GM18502 (cell line): ENCODE measurements around the gene TMEM184B.
A peak's percentile ranks its signal among the peaks of the same experiment; 100 is the strongest.

Experiments
- ATAC-seq: cut with Tn5 transposase; IDR thresholded peaks from one replicate; pipeline ENCODE4 v1.9.1; 2021; ENCODE audit warnings: mild to moderate bottlenecking; ENCODE audit not compliant: unreplicated experiment, poor library complexity

TMEM184B gene

DNA sequence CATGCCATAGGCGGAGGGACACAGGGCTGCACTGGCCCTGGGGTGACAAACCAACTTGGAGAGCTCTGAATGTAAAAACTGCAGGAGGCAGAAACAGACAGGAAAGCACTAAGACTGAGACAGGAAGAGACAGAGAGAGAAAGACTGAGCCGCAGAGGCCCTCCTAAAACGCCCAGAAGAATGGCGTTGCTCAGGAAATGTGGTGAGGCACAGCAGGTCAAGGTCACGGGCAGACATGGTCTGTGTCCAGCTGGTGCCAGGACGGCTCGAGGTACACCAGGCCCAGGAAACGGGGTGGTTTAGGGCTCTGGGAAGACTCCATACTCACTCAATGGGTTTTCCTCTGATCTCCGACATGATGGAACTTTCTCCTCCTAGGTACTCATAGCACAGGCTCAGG, 41.9 kb downstream of the TMEM184B start:
- no peak for ATAC-seq

GRCh38 chr22:38230108-38230825, 42.5 kb downstream of the TMEM184B start:
- ATAC-seq = no peak

GRCh38 chr22:38228873-38229740, 43.7 kb downstream of the TMEM184B start:
- no peak for ATAC-seq

- ATAC-seq = no peak
These were observed 44.4 kb downstream of the TMEM184B start for GRCh38 chr22:38228326-38228872.

DNA sequence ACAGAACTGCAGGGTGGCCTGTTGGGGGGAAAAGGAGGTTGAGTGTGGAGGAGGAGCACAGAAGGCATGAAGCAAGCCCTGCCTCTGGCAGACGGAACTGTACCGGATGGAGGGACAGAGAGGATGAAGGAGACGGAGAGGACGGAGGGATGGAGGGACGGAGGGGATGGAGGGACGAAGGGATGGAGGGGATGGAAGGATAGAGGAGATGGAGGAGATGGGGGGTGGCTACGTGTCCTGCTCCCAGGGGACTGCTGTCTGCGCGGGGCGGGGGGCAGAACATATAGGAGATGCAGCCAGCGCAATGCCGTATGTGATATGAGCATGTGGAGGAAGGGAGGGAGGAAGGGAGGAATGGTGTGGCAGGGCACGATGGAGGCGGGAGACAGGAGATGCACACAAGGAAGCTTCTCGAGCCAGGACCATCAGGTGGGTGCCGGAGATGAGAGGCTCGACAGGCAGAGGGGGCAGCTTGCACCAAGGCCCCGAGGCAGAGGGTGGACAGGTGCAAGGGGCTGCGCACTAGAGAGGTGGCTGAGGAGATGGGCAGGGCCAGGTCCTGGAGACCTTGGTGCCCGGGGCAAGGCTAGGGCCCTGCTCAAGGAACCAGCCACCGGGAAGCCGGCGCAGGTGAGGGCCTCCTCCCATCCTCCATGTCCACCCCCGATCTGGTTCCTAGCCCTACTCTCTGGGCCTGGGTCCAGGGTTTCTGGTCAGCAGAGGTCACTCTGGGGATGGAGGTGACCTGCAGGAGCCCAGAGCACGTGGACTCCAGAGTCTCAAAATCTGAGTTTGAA, 45.8 kb downstream of the TMEM184B start:
- no peak for ATAC-seq

- ATAC-seq = no peak
These were observed 49.4 kb downstream of the TMEM184B start for GRCh38 chr22:38223289-38223960.

- ATAC-seq = no peak
These were observed 50.1 kb downstream of the TMEM184B start for GRCh38 chr22:38222797-38223119.

GRCh38 chr22:38221908-38222796, 50.7 kb downstream of the TMEM184B start:
- no peak for ATAC-seq

GRCh38 chr22:38221407-38221806, 51.4 kb downstream of the TMEM184B start:
- no peak for ATAC-seq

- no peak for ATAC-seq
These were observed 52.0 kb downstream of the TMEM184B start for GRCh38 chr22:38220653-38221386.

DNA sequence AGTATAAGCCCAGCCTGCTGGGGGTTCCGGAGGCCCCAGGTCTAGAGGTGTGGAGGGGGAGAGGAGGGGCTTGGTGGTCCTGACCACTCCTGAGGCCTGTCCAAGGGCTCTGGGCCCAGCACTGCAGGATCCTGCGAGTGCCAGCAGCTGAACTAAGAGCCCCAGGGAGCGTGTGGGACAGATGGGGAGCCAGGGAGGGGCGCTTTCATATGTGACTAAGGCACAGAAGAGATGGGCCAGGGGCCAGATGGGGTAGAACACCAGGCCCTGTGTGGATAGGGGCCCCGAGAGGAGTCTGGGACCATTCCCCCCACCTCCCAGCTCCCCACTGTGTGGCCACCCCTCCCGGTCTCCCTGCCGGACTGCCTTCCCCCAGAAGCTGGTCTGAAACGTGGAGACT, 52.6 kb downstream of the TMEM184B start:
- no peak for ATAC-seq

DNA sequence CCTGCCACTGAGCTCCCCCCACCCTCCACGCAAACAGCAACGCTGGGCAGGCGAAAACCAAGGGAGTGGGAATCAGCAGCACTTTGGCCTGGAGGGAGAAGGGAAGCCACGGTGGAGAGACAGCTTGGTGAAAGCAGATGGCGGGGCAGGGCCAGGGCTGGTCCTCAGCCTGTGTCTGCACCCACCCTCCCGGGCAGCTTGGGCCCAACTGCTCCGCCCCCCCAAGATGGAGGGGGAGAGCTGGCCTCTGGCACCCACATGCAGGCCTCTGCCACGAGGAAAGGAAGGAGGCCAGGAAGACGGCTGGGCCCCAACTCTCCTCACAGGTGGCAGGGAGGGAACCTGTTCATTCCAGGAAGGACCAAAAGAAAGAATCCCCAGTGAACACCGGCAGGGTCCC, 53.2 kb downstream of the TMEM184B start:
- no peak for ATAC-seq

GRCh38 chr22:38218661-38219622, 53.9 kb downstream of the TMEM184B start:
- ATAC-seq = no peak

DNA sequence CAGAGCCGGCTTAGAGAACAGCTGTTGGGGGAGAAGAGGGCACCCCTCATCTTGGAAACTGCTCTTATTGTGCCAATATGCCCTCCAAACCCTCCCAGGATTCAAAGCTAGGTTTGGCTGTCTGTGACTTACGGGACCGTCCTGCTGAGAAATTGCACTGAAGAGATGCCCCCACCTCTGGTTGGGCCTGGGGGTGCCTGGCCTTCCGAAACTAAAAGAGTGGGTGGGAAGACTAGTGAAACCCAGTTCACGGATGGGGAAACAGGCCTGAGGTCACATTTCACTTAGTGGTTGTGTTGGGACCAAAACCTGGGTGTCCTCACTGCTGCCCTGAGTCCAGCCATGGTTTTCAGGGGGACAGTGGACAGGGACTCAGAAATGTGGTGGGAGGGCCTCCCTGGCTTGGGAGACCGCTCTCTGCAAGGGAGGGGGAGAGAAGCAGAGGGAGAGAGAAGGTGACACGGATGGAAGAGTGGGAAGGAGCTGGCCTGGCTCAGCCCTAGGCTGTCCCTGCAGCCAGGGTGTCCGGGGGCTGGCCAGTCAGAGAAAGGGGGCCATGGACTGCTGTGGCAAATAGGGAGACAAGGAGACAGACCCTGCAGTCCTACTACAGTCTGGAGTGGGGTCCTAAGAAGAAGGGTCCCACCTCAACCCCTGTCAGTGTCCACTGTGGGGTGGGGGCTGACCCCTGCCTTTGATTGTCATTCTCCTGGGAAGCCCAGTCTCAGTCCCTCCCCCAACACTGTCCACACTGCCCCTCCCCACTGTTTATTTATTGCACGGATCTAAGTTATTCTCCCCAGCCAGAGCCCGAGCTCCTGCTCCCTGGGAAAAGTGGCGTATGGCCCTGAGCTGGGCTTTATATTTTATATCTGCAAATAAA, 57.4 kb downstream of the TMEM184B start:
- ATAC-seq = no peak

GRCh38 chr22:38214302-38215056, 58.3 kb downstream of the TMEM184B start:
- peak; percentile 67 for ATAC-seq

DNA sequence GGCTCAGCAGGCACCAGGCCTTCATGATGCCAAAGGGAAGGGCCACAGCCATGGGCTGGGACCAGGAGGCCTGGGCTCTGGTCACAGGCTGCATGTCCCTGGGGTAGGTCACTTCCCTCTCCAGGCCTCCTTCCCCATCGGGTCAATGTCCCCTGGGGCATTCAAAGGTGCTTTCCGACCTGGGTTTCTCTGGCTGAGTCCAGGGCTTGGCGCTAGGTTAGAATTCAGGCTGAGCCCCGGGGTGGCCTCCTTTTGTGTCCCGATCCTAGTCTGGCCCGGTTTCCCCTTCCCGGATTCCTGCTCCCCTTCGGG, 58.9 kb downstream of the TMEM184B start:
- ATAC-seq = peak; percentile 15
